GM12801 (cell line): ENCODE measurements around the gene PPP1R12A.

Experiments
- CTCF ChIP-seq: IDR thresholded peaks from one replicate; pipeline ENCODE4 v1.5.1; 2011; ENCODE audit warnings: control low read depth; ENCODE audit not compliant: insufficient read length; ENCODE audit errors: extremely low read depth

Gene PPP1R12A

GRCh38 chr12:79761341-79761740, 173.6 kb downstream of the PPP1R12A start:
- no peak for TF ChIP-seq CTCF

GRCh38 chr12:79747274-79747673, 187.6 kb downstream of the PPP1R12A start:
- no peak for TF ChIP-seq CTCF

DNA sequence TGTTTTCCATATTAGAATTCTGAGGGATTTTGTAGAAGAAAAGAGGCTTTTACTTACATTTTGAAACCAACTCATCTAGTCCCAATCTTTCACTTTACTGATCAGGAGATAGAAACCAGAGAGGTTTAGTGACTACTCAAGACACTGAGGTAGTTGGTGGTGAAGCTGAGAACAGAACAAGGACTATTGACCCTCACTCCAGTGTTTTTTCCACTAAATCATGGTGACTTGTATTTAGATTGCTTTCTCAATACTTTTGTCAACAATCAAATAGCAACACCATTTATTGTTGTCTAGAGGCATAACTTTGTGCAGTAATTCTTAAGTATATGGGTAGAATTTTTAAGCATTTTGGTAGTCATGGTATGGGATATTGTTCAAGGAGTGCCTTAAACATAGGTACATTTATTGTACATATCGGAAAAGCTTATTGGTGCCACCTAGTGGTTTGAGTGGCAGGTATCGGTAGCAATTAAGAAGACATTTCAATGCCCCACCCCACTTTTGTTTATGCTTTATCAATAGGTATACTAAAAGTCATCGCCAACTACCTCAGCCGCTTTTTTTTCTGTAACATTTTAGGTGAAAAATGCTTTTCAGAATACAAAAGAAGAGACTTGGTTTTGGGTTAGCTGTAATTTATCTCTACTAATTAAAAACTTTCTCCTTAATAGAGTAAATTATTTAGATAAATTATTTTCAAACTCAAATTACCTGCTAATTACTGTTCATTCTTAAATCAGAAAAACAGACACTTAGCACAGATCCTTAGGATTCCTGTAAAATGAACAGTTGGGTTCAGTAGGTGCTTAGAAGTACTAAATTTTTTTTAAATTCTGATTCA, 196.8 kb downstream of the PPP1R12A start:
- TF ChIP-seq CTCF: no peak

DNA sequence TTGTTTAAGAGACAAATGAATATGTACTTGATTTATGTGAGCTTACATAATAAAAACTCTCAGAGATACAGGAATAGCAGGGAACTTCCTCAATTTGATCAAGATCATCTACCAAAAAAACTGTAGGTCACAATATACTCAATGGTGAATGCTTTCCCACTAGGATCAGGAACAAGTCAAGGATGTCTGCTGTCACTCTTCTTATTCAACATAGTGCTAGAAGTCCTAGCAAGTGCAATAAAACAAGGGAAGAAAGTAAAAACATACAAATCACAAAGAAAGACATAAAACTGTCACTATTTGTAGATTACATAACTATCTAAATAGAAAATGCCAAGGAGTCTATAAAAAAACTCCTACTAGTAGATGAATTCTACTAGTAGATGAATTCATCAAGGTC, 202.3 kb downstream of the PPP1R12A start:
- TF ChIP-seq CTCF: no peak

DNA sequence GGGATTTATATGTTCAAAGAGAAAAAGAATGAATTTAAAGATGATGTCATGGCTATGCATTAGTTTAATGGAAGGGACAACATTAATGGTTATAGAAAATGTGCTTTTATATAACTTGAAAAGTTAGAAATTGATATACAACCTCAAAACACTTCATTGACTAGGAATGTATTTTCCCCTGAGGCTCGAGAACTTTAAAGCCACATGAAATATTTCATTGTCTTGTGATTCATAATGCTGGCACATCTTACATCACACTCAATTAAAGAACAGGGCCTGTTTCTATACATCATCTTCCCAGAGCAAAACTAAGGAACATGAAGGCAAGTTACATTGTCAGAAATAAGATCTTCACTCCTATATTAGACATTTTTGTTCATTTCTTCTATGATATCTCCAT, 208.9 kb downstream of the PPP1R12A start:
- no peak for TF ChIP-seq CTCF
